ENCODE measurements around the gene TBC1D14.

Gene TBC1D14

DNA sequence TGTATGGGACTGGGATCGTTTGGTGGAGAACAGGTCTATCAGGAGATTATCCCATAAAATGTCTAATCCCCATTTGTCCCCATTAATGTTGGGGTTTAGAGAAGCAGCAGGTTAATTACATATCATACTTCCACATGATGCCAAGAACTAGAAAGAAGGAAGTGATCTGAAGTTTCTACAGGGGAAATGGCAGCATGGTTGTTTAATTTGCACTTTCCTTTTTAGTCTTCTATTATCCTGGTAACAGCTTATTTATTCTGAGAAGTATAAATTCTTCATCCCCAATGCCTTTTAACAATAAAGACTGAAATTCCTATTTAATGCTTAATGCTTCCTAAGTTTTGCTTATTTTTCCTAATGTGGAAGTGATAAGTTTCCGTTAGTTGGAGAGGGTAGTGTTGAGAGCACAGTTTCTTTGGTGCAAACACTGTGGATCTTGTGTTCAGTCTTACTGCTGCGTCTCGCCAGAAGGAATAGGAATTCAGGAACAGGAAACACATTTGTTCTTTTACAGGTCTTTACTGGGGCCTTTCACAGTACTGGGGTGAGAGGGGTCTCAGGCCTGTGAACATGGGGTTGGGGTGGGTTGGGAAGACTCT lies 74.0 kb downstream of the TBC1D14 start:
- DNase-seq: no peak

- peak; percentile 39 for DNase-seq
These were observed 75.2 kb downstream of the TBC1D14 start for GRCh38 chr4:6984612-6985425.

DNA sequence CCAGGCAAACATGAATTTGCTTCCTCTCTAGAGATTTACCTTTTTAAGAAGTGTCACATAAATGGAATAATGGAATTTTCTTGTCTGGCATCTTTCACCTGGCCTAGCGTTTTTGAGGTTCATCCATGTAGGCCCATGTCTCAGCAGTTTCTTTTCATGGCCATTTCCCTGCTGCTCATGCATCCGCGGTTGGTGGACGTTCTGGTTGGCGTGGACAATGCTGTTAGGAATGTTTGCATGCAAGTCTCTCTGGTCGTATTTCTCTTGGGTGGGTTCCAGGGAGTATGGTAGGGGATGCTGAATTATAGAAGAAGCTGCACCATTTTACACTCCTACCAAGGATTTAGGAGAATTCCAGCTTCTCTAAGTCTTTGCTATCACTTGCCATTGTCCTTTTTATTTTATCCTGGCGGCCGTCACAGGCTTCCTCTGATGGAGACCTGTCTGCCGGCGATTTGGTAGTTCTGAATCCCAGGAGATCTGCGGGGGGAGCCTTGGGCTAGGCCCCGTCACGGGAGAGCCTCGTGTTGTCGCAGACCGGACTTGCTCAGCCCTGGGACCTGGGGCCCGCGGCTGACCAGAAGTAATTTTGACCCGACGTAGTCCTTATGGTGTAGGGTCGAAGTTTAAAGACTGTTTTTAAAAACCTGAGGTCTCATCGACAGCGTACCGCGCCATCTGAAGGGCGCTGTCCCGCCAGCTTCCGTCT lies 76.6 kb downstream of the TBC1D14 start:
- DNase-seq: no peak

DNA sequence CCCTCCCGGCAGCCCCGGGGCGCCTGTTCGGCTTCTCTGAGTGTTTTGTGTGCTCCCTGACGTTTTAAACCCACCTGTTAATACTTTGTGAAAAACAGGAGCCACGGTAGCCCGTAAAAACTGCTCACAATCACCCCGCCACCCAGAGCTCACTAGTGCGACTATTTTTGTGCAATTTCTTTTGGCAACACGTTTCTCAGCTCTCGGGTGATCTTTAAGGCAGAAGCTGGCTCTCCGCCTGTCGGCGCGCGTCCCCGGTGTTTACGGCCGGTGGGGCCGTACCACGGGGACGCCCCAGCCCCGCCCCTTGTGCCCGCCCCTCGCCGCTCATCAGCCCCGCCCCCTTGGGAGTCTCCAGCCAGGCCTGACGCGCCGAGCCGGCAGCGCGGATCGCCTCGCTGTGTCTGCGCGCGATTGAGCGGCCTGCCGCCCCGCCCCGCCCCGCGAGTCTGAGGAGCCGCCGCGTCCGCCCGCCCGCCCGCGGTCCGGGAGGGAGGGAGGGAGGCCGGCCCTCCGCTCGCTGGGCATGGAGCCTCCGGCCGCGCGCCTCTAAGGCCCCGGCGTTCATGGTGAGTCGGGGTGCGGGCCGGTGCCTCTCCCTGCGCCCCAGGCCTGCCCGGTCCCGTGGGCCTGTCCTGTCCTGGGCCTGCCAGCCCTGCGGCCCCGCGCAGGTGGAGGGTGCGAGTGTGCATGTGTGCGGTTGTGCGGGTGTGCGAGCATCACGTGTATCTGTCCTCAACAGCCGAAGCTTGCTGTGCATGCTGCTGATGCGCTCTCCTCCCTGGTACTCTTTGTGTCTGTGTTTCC lies 77.4 kb downstream of the TBC1D14 start:
- DNase-seq: peak; percentile 96

- DNase-seq: no peak
These were observed 77.9 kb downstream of the TBC1D14 start for GRCh38 chr4:6987588-6987961.

- peak; percentile 43 for DNase-seq
These were observed 78.5 kb downstream of the TBC1D14 start for GRCh38 chr4:6988016-6988715.

- DNase-seq: peak; percentile 39
These were observed 79.8 kb downstream of the TBC1D14 start for GRCh38 chr4:6989331-6989923.

DNA sequence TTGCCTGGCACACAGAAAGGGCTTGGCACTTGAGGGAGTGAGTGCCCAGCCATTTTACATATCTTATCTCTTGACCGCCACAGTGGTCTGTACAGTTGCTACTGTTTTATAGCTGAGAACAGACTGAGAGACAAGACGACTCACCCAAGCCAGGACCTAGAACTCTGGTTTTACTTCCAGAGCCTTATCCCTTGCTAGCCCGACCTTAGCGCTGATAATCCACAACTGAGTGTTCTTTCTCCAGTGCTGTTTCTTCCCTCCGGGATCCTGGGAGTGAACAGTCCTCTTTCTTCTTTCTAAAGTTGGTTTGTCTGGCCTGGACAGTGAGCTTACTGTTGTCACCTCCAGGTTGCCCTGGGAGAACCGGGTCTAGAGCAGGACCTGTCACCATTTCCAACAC lies 81.0 kb downstream of the TBC1D14 start:
- peak; percentile 18 for DNase-seq

GRCh38 chr4:6991249-6991648 lies 81.6 kb downstream of the TBC1D14 start:
- no peak for DNase-seq

GRCh38 chr4:6991771-6992557 lies 82.3 kb downstream of the TBC1D14 start:
- DNase-seq: no peak

DNA sequence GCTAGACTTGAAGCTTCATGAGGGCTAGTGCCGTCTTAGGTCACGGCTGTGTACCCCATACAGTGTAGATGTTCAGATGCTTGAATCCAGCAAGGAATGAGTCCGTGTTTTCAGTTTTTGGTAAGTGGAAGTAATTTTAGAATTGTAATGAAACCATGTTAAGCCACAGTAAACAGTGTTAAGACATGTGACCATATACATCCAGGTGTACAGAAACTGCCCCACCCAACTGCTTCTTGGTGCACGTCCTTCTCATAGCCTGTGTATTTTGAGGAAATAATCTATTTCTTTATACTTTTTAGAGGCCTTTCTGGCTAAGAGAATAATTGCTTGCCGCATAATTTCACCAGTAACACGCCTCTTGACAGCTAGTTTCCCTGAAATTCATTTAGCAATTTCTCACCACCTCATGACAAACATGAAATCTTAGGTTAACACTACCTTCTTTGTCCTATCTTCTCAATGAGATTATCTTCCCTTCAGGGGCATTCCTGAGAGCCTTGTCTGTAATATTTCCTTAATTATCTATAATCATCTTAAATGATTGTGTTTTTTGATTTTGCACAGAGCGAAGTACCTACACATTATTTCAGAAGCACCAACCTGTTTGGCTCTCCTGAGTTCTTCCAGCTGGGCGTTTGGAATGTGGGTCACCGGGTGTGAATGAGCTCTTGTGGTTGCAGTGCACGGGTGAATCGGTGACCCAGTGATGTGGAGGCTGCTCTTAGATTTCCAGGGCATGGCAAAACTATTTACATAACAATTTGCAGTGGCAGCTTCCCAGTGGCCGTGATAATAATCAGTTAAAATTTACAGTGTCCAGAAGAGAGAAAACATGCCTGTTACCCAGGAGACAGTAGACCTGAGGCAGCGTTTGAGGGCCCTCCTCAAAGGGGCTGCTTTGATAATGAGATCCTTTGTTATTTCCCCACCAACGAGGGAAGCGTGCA lies 83.4 kb downstream of the TBC1D14 start:
- no peak for DNase-seq

GRCh38 chr4:6996481-6996880 lies 86.9 kb downstream of the TBC1D14 start:
- DNase-seq: no peak

DNA sequence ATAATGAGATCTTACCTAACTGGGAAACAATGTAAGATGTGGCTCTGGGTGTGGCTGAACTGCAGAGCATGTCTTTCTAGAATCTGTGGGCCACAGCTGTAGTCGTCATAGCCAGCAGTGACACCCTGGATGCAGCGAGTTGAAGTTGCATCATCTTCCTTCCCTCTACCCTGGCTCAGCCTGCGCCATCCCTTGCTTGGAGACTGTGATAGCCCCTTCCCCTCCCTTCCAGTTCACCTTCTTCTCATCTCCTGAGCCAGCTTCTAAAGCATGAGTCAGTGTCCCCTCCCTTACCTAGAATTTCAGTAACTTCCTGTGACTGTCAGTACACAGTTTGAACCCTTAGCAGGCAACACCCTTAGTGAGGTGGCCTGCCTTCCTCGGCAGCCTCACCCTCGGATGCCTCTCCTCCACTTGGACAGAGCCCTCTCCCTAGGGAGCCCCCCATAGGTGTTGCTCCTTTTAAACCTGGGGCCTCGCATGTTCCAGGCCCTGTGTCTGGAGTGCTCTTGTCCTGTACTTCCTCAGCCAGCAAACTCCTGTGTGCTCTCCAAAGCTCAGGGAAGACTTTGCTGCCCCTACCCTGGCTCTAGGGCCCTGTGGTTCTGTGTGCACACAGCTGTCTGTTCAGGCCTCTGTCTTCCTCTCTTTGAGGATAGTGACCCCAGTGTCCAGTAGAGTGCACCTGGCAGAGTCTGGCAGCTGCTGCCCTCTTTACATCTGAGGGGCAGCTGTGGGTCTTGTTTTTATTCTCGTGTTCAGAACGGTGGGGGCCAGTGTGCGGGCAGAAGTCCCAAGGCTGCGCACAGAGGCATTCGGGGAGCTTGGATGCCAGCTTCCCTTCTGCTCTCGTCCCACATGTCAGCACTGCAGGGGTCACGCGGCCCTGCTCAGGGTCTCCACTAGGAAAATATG lies 89.8 kb downstream of the TBC1D14 start:
- DNase-seq: no peak

- no peak for DNase-seq
These were observed 91.0 kb downstream of the TBC1D14 start for GRCh38 chr4:7000421-7001176.

GRCh38 chr4:7001271-7001670 lies 91.6 kb downstream of the TBC1D14 start:
- no peak for DNase-seq

GRCh38 chr4:7002336-7002735 lies 92.7 kb downstream of the TBC1D14 start:
- DNase-seq: no peak

DNA sequence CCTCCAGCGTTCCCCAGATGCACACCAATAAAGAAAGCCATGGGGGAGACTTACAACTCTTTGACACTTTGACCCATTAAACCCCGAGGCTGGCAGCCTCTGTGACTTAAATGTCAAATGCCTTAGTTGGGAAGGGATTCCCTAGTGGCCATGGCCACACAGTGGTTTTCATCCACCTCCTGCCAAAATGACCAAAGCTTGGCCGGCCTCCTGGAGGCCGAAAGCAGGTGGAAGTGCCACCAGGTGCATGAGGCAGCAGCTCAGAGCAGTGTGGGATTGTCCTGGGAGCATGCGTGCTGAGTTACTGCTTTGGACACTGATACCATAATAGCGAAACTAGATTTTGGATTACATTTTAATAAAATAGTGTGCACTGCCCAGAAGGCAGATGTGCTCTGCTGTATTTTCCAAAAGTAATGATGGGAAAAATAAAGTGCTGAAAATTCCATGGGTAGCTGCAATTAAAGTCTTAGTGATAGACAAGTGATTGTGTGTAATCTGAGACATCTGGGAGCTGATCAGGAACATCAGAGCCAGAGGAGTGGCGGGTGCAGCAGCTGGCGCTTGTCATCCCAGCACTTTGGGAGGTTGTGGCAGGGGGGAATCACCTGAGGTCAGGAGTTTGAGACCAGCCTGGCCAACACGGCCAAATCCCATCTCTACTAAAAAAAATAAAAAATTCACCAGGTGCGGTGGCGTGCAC lies 93.7 kb downstream of the TBC1D14 start:
- no peak for DNase-seq

DNA sequence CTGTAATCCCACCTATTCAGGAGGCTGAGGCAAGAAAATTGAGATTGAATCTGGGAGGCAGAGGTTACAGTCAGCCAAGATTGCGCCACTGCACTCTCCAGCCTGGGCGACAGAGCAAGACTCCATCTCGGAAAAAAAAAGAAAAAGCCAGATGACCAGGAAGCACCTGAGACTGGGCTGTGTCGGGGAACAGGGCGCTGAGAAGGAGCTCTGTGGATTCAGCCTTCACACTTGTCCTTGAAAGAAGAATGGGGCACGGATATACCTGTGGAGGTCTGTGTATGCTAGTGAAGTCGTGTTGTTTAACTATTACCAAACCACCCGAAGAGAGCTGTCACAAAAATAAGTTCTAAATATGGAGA lies 94.2 kb downstream of the TBC1D14 start:
- no peak for DNase-seq

Measured in activated CD8-positive, alpha-beta memory T cell treated with anti-CD3 and anti-CD28 coated beads, Interleukin-2, amount 50 U/mL, for 48 hours (primary cell).